B cell (primary cell): ENCODE measurements around the gene NCSTN. TPM values are rescaled to one million over a fixed set of nuclear protein-coding genes. Genes with fewer than 3 reads are reported as not detected.
A peak's percentile ranks its signal among the peaks of the same experiment; 100 is the strongest.

ENCODE experiments used
- ATAC-seq: fragments of 200-7000 bp; cut with Tn5 transposase; one replicate; pipeline ENCODE4 v1.10.0; 2021; ENCODE audit warnings: low read depth, mild to moderate bottlenecking, moderate number of reproducible peaks, moderate library complexity
- CTCF ChIA-PET: fragments of 350-600 bp; sonication (Branson Sonifier 250); formaldehyde crosslinking; loops from one replicate; lab custom pipeline; 2021; ENCODE audit warnings: antibody characterized with exemption, inconsistent platforms; lab: Charles Lee
- POLR2A ChIA-PET: fragments of 350-600 bp; sonication (Branson Sonifier 250); formaldehyde crosslinking; loops from one replicate; lab custom pipeline; 2021; ENCODE audit warnings: antibody characterized with exemption; lab: Charles Lee
- DNase-seq: peaks from one replicate; pipeline ENCODE4 v3.0.0; 2013
- H2AFZ ChIP-seq: 2 replicates; pipeline ENCODE4 v1.6.1; 2012; ENCODE audit warnings: mild to moderate bottlenecking, low read depth, low read length; ENCODE audit not compliant: insufficient read depth, poor library complexity, severe bottlenecking
- H3K27ac ChIP-seq, 2 donors: 1 replicate in 1 of 2; 2 replicates in 1 of 2; pipeline ENCODE4 v1.5.1; 2012 to 2013; ENCODE audit warnings: low read length in 2 of 2, mild to moderate bottlenecking in 2 of 2, moderate library complexity in 1 of 2
- H3K27me3 ChIP-seq, 4 experiments: fragments of 200-600 bp in 1 of 4; sonication (generic) in 1 of 4; replicated peaks in 1 of 4; 1 replicate in 2 of 4; 2 replicates in 2 of 4; pipeline versions ENCODE4 v1.6.1 to v1.7.0; 2013 to 2016; ENCODE audit warnings: low read length in 3 of 4, mild to moderate bottlenecking in 2 of 4, mixed read lengths in 1 of 4, moderate library complexity in 1 of 4; ENCODE audit not compliant: insufficient read depth in 4 of 4, control insufficient read depth in 3 of 4; ENCODE audit errors: control extremely low read depth in 1 of 4
- H3K36me3 ChIP-seq, 2 experiments: replicated peaks in 1 of 2; 1 replicate in 1 of 2; 2 replicates in 1 of 2; pipeline versions ENCODE4 v1.6.1 to v1.7.1; 2013; ENCODE audit warnings: low read length in 1 of 2; ENCODE audit not compliant: insufficient read depth in 2 of 2, control insufficient read depth in 1 of 2; ENCODE audit errors: control extremely low read depth in 1 of 2, extremely low read depth in 1 of 2
- H3K4me1 ChIP-seq, 2 donors: fragments of 200-600 bp in 1 of 2; sonication (generic) in 1 of 2; 1 replicate in 1 of 2; 2 replicates in 1 of 2; pipeline versions ENCODE4 v1.5.1 to v1.6.1; 2013 to 2017; ENCODE audit warnings: low read length in 2 of 2; ENCODE audit not compliant: control insufficient read depth in 2 of 2, insufficient read depth in 2 of 2
- H3K4me2 ChIP-seq: replicated peaks from 2 replicates; pipeline ENCODE3; 2012; ENCODE audit warnings: mild to moderate bottlenecking, low read depth, low read length; ENCODE audit not compliant: poor library complexity, severe bottlenecking
- H3K4me3 ChIP-seq, 5 experiments: fragments of 200-600 bp in 1 of 5; sonication (generic) in 1 of 5; 1 replicate in 3 of 5; 2 replicates in 2 of 5; pipeline versions ENCODE4 v1.5.1 to v1.7.0; 2011 to 2016; ENCODE audit warnings: low read length in 4 of 5, mild to moderate bottlenecking in 4 of 5, low read depth in 2 of 5, control low read depth in 1 of 5, moderate library complexity in 1 of 5; ENCODE audit not compliant: insufficient read depth in 1 of 5; ENCODE audit errors: control extremely low read depth in 1 of 5, extremely low read depth in 1 of 5
- H3K79me2 ChIP-seq: fragments of 200-600 bp; sonication (generic); one replicate; pipeline ENCODE4 v1.6.0; 2016; ENCODE audit warnings: low read length; ENCODE audit not compliant: control insufficient read depth, insufficient read depth
- H3K9ac ChIP-seq: fragments of 200-600 bp; sonication (generic); 2 replicates; pipeline ENCODE4 v1.6.1; 2017; ENCODE audit warnings: mild to moderate bottlenecking, low read length, moderate library complexity
- H3K9me3 ChIP-seq, 3 donors: one replicate each; pipeline versions ENCODE4 v1.6.1 to v1.7.1; 2013; ENCODE audit warnings: low read length in 2 of 3; ENCODE audit not compliant: control insufficient read depth in 2 of 3, insufficient read depth in 1 of 3; ENCODE audit errors: control extremely low read depth in 1 of 3
- H4K20me1 ChIP-seq: 2 replicates; pipeline ENCODE4 v1.6.0; 2012; ENCODE audit warnings: mild to moderate bottlenecking, low read length; ENCODE audit not compliant: insufficient read depth, control insufficient read depth, poor library complexity, severe bottlenecking
- H3K27ac Mint-ChIP-seq: one replicate; pipeline ENCODE4 v1.8.0; 2021; ENCODE audit warnings: mixed read lengths
- H3K27me3 Mint-ChIP-seq: one replicate; pipeline ENCODE4 v1.8.0; 2021; ENCODE audit warnings: mixed read lengths
- H3K4me1 Mint-ChIP-seq: one replicate; pipeline ENCODE4 v1.8.0; 2021; ENCODE audit warnings: mixed read lengths
- H3K4me3 Mint-ChIP-seq: one replicate; pipeline ENCODE4 v1.8.0; 2021; ENCODE audit warnings: mixed read lengths
- H3K9me3 Mint-ChIP-seq: one replicate; pipeline ENCODE4 v1.8.0; 2022; ENCODE audit warnings: mixed read lengths; ENCODE audit not compliant: insufficient read depth
- EZH2 ChIP-seq: IDR thresholded peaks from 2 replicates; pipeline ENCODE4 v1.6.1; 2012; ENCODE audit warnings: borderline replicate concordance, low read depth, mild to moderate bottlenecking, moderate library complexity, low read length; ENCODE audit not compliant: insufficient read depth, poor library complexity, severe bottlenecking
- WGBS: methylation state at CpG from one replicate; pipeline ENCODE4 v1.1.5; 2013; ENCODE audit warnings: missing lambda C conversion rate; ENCODE audit not compliant: insufficient coverage; 5-methylcytosine and 5-hydroxymethylcytosine counted together
- intact Hi-C: fragments of 100-400 bp; cut with micrococcal nuclease; formaldehyde crosslinking; loops from one replicate; pipeline ENCODE4 v1.10.0; 2022
- polyA plus RNA-seq: library from polyadenylated mRNA; depleted of rRNA; stranded (reverse); fragments of >200 nt; gene quantifications from 2 replicates; pipeline ENCODE4 v1.2.3, GENCODE V29; 2012
- total RNA-seq, 2 donors: library from RNA; stranded (reverse); fragments of 120-200 nt in 1 of 2; gene quantifications; 1 replicate in 1 of 2; 2 replicates in 1 of 2; pipeline versions ENCODE4 v1.2.3 to v1.2.4, GENCODE V29; 2013 to 2022
- TF ChIP-seq, protein P1 (sequence below): fragments of 200-600 bp; IDR thresholded peaks from one replicate; pipeline ENCODE4 v1.8.0; 2022; ENCODE audit warnings: antibody characterized with exemption, mild to moderate bottlenecking

Gene NCSTN
- total and polyA plus RNA-seq, 2 donors (not counting 1 experiment from before 2014, with no cell fraction given): 95.1 to 110 TPM

DNA sequence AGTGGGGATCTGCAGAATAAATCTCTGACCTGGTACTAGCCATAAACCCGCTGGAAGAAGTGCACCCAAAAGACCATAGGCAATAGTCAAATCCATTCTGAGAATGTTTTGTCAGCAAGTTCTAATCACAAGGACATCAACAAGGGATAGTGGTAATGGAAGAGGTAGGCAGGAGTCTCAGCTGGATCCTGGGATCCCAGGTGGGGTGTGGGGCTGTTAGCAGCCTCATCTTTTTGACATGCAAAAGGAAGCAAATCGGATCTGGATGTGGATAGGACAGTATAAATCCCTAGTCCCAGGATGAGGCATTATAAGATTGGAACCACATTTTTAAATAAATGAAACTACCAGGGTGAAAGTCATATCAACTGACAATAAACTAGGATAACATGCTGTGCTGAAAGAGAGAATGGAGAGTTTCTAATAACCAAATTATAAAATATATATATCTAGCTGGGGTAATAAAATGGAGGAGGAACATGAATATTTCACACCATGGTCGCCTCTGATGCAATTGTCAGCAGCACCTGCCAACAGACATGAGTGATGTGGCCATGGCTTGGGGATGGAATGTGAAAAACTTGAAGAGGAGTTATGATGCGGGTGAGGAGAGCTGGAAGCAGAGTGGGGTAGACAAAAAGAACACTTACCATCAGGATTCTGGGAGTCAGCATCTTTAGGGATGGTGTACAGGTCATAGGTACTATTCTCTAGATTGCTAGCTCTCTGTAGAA lies 34.6 kb upstream of the NCSTN start:
- Histone ChIP-seq H3K27me3 (no peaks in the 10 kb centered on the region), H3K9ac (no peak overlapping the region), H3K4me3 (no peak overlapping the region), H2AFZ (no peak overlapping the region), H3K4me1 (peaks cover 7 to 22% of the 10 kb centered on the region in 2 donors), H3K4me2 (no peak overlapping the region), H3K36me3 (peaks cover 37 to 86% of the 10 kb centered on the region in 2 experiments), H3K79me2 (peaks cover 7% of the 10 kb centered on the region), H4K20me1 (no peaks in the 10 kb centered on the region), H3K27ac (peak overlapping the region; percentile 20 to 39), H3K9me3 (no peaks in the 10 kb centered on the region)
- Mint-ChIP-seq H3K4me3 (no peak overlapping the region), H3K4me1 (peaks cover 35% of the 10 kb centered on the region), H3K27ac (peak overlapping the region; percentile 56), H3K27me3 (no peaks in the 10 kb centered on the region), H3K9me3 (no peaks in the 10 kb centered on the region)
- ATAC-seq (no peak), DNase-seq (no peak)
- TF ChIP-seq, protein P1, sequence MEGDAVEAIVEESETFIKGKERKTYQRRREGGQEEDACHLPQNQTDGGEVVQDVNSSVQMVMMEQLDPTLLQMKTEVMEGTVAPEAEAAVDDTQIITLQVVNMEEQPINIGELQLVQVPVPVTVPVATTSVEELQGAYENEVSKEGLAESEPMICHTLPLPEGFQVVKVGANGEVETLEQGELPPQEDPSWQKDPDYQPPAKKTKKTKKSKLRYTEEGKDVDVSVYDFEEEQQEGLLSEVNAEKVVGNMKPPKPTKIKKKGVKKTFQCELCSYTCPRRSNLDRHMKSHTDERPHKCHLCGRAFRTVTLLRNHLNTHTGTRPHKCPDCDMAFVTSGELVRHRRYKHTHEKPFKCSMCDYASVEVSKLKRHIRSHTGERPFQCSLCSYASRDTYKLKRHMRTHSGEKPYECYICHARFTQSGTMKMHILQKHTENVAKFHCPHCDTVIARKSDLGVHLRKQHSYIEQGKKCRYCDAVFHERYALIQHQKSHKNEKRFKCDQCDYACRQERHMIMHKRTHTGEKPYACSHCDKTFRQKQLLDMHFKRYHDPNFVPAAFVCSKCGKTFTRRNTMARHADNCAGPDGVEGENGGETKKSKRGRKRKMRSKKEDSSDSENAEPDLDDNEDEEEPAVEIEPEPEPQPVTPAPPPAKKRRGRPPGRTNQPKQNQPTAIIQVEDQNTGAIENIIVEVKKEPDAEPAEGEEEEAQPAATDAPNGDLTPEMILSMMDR: no peak
- TF ChIP-seq EZH2: no peak
- 100% methylated on average over 2 of the region's 4 CpGs for WGBS
- ChIA-PET POLR2A (no interaction called here), CTCF (interaction anchor here (5.8 kb wide), 1 partner anchor 17 kb away, joined by 42 read pairs; no protein-coding TSS in a partner anchor)
- intact Hi-C loops: no loop called here

DNA sequence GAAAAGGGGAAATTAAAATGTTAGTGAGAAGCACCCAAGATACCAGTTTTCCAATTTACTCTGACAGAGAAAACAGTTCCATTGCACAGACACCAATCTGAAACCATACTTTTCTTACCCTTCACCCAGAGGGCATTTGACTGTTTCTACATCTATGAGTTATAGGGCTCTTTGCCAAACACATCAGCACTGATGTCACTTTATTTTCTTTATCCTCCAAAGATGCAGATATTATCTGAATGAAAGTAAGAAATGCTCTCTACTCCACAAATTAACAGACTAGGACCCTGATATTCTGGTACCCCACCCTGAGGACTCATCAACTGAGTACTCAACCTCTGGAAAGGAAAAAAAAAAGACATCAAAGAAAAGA lies 34.0 kb upstream of the NCSTN start:
- peaks cover 7% of the 10 kb centered on the region for H3K79me2 ChIP-seq
- CTCF ChIA-PET: interaction anchor here (5.8 kb wide), 1 partner anchor 18 kb away, joined by 42 read pairs; no protein-coding TSS in a partner anchor
- H3K27me3 Mint-ChIP-seq: no peaks in the 10 kb centered on the region
- ATAC-seq (no peak), DNase-seq (no peak)
- H3K9ac ChIP-seq: no peak overlapping the region
- intact Hi-C loops: no loop called here
- no peaks in the 10 kb centered on the region for H3K9me3 ChIP-seq
- H3K36me3 ChIP-seq: peaks cover 40 to 89% of the 10 kb centered on the region in 2 experiments
- H4K20me1 ChIP-seq: no peaks in the 10 kb centered on the region
- H3K4me3 ChIP-seq: no peak overlapping the region
- no peak overlapping the region for H2AFZ ChIP-seq
- no peak overlapping the region for H3K4me2 ChIP-seq
- peaks cover 7 to 22% of the 10 kb centered on the region in 2 donors for H3K4me1 ChIP-seq
- H3K4me3 Mint-ChIP-seq: no peak overlapping the region
- no peaks in the 10 kb centered on the region for H3K9me3 Mint-ChIP-seq
- H3K27me3 ChIP-seq: no peaks in the 10 kb centered on the region
- H3K27ac Mint-ChIP-seq: peak overlapping the region; percentile 43
- TF ChIP-seq, protein P1: no peak
- no peak for TF ChIP-seq EZH2
- POLR2A ChIA-PET: no interaction called here
- peaks cover 35% of the 10 kb centered on the region for H3K4me1 Mint-ChIP-seq
- peak overlapping the region in 1 of 2 donors; percentile 40 for H3K27ac ChIP-seq
